ENCODE results near the gene PC.

- TF ChIP-seq CTCF (IDR thresholded peaks at IDR 0.05): no peak
- TF ChIP-seq POLR2A (IDR thresholded peaks at IDR 0.05): no peak
Observed at GRCh38 chr11:66902486-66903177, 55.6 kb downstream of the PC start.
